H9 (cell line): ENCODE measurements around the gene CLIC1. TPM values are rescaled to one million over a fixed set of nuclear protein-coding genes. Genes with fewer than 3 reads are reported as not detected.

Experiments used
- DNase-seq: peaks from one replicate; pipeline ENCODE4 v3.0.0-alpha.2; 2017
- H2AFZ ChIP-seq: one replicate; pipeline ENCODE4 v1.6.1; 2013; ENCODE audit warnings: mild to moderate bottlenecking, low read length, control low read depth, moderate library complexity
- H2AK5ac ChIP-seq: 2 replicates; pipeline ENCODE4 v1.6.1; 2013; ENCODE audit warnings: low read length, control low read depth, mixed read lengths; ENCODE audit not compliant: insufficient read length
- H2BK120ac ChIP-seq: one replicate; pipeline ENCODE4 v1.6.1; 2013; ENCODE audit warnings: low read depth, mild to moderate bottlenecking, low read length, control low read depth, inconsistent platforms; ENCODE audit not compliant: poor library complexity, severe bottlenecking
- H2BK12ac ChIP-seq: 2 replicates; pipeline ENCODE4 v1.6.1; 2013; ENCODE audit warnings: low read length, control low read depth, mixed read lengths, low read depth; ENCODE audit not compliant: insufficient read length
- H2BK15ac ChIP-seq: 2 replicates; pipeline ENCODE4 v1.6.1; 2013; ENCODE audit warnings: low read depth, low read length, control low read depth
- H2BK20ac ChIP-seq: one replicate; pipeline ENCODE4 v1.6.1; 2013; ENCODE audit warnings: low read depth, mild to moderate bottlenecking, low read length, control low read depth, inconsistent platforms; ENCODE audit not compliant: poor library complexity, severe bottlenecking
- H2BK5ac ChIP-seq: 2 replicates; pipeline ENCODE4 v1.6.1; 2013; ENCODE audit warnings: low read length, control low read depth, mixed read lengths; ENCODE audit not compliant: insufficient read length
- H3K14ac ChIP-seq: 2 replicates; pipeline ENCODE4 v1.6.1; 2013; ENCODE audit warnings: low read length, control low read depth; ENCODE audit not compliant: insufficient read depth
- H3K18ac ChIP-seq: 2 replicates; pipeline ENCODE4 v1.6.1; 2013; ENCODE audit warnings: low read depth, mild to moderate bottlenecking, mixed read lengths, low read length, control low read depth; ENCODE audit not compliant: insufficient read length
- H3K23ac ChIP-seq: 2 replicates; pipeline ENCODE4 v1.6.1; 2013; ENCODE audit warnings: low read length, control low read depth, mixed read lengths, low read depth; ENCODE audit not compliant: insufficient read length
- H3K23me2 ChIP-seq: 2 replicates; pipeline ENCODE4 v1.6.1; 2013; ENCODE audit warnings: low read depth, mild to moderate bottlenecking, mixed read lengths, low read length, control low read depth; ENCODE audit not compliant: insufficient read length, poor library complexity, severe bottlenecking
- H3K27ac ChIP-seq: 2 replicates; pipeline ENCODE4 v1.5.1; 2013; ENCODE audit warnings: low read length, control low read depth, mixed read lengths, low read depth; ENCODE audit not compliant: insufficient read length
- H3K27me3 ChIP-seq: 2 replicates; pipeline ENCODE4 v1.6.1; 2013; ENCODE audit warnings: low read length, control low read depth, inconsistent platforms; ENCODE audit not compliant: insufficient read depth
- H3K4ac ChIP-seq: 2 replicates; pipeline ENCODE4 v1.6.1; 2013; ENCODE audit warnings: low read depth, mild to moderate bottlenecking, control low read depth, inconsistent platforms, low read length, moderate library complexity
- H3K4me1 ChIP-seq: 2 replicates; pipeline ENCODE4 v1.6.1; 2013; ENCODE audit warnings: low read length, control low read depth, inconsistent platforms; ENCODE audit not compliant: insufficient read depth
- H3K4me2 ChIP-seq: 2 replicates; pipeline ENCODE4 v1.6.1; 2013; ENCODE audit warnings: low read length, control low read depth, mixed read lengths; ENCODE audit not compliant: insufficient read length, insufficient read depth
- H3K56ac ChIP-seq: 2 replicates; pipeline ENCODE4 v1.6.1; 2013; ENCODE audit warnings: low read depth, mild to moderate bottlenecking, mixed read lengths, low read length, control low read depth; ENCODE audit not compliant: insufficient read length
- H3K79me1 ChIP-seq: 2 replicates; pipeline ENCODE4 v1.6.1; 2013; ENCODE audit warnings: low read depth, mild to moderate bottlenecking, moderate library complexity, low read length, control low read depth, inconsistent platforms; ENCODE audit not compliant: insufficient read depth, poor library complexity, severe bottlenecking
- H3K79me2 ChIP-seq: 2 replicates; pipeline ENCODE4 v1.6.1; 2013; ENCODE audit warnings: low read length, control low read depth, inconsistent platforms; ENCODE audit not compliant: insufficient read depth
- H3K9ac ChIP-seq: 2 replicates; pipeline ENCODE4 v1.6.1; 2013; ENCODE audit warnings: low read length, control low read depth, mixed read lengths; ENCODE audit not compliant: insufficient read length; ENCODE audit errors: extremely low read depth
- H3K9me3 ChIP-seq: one replicate; pipeline ENCODE4 v1.6.1; 2013; ENCODE audit warnings: low read depth, low read length, inconsistent platforms; ENCODE audit not compliant: control insufficient read depth
- H3T11ph ChIP-seq: one replicate; pipeline ENCODE4 v1.6.1; 2013; ENCODE audit warnings: mild to moderate bottlenecking, low read length, control low read depth, inconsistent platforms
- H4K20me1 ChIP-seq: one replicate; pipeline ENCODE4 v1.6.1; 2013; ENCODE audit not compliant: control insufficient read depth, insufficient read length, insufficient read depth
- H4K5ac ChIP-seq: 2 replicates; pipeline ENCODE4 v1.6.1; 2013; ENCODE audit warnings: low read depth, mild to moderate bottlenecking, mixed read lengths, low read length, control low read depth; ENCODE audit not compliant: insufficient read length
- H4K8ac ChIP-seq: replicated peaks from 2 replicates; pipeline ENCODE4 v1.6.1; 2013; ENCODE audit warnings: low read length, control low read depth, mixed read lengths, low read depth; ENCODE audit not compliant: insufficient read length
- H4K91ac ChIP-seq: 2 replicates; pipeline ENCODE4 v1.6.1; 2013; ENCODE audit warnings: low read depth, mild to moderate bottlenecking, moderate library complexity, mixed read lengths, low read length, control low read depth; ENCODE audit not compliant: insufficient read length
- H3K27ac Mint-ChIP-seq, 3 experiments: 2 replicates in 2 of 3; 3 replicates in 1 of 3; pipeline ENCODE4 v1.8.0; 2020 to 2021; ENCODE audit warnings: mixed read lengths in 3 of 3, mild to moderate bottlenecking in 1 of 3, moderate library complexity in 1 of 3
- H3K27me3 Mint-ChIP-seq: 2 replicates; pipeline ENCODE4 v1.8.0; 2021; ENCODE audit warnings: low read depth, mild to moderate bottlenecking, moderate library complexity, mixed read lengths
- H3K36me3 Mint-ChIP-seq, 3 experiments: 2 replicates in 2 of 3; 3 replicates in 1 of 3; pipeline ENCODE4 v1.8.0; 2020 to 2021; ENCODE audit warnings: low read depth in 3 of 3, mixed read lengths in 3 of 3; ENCODE audit not compliant: insufficient read depth in 1 of 3
- H3K4me1 Mint-ChIP-seq, 2 experiments: 2 replicates each; pipeline ENCODE4 v1.8.0; 2020; ENCODE audit warnings: mixed read lengths in 2 of 2
- H3K4me3 Mint-ChIP-seq, 2 experiments: 2 replicates in 1 of 2; 3 replicates in 1 of 2; pipeline ENCODE4 v1.8.0; 2020 to 2021; ENCODE audit warnings: mild to moderate bottlenecking in 2 of 2, mixed read lengths in 2 of 2, moderate library complexity in 1 of 2
- H3K9me3 Mint-ChIP-seq, 2 experiments: 2 replicates in 1 of 2; 3 replicates in 1 of 2; pipeline ENCODE4 v1.8.0; 2020; ENCODE audit warnings: mild to moderate bottlenecking in 2 of 2, mixed read lengths in 2 of 2, moderate library complexity in 1 of 2
- WGBS: extraction: QIAGEN DNeasy Blood & Tissue Kit; methylation state at CpG from one replicate; pipeline ENCODE4 v1.1.7; 2013; ENCODE audit warnings: missing lambda C conversion rate, low lambda C conversion rate, mixed read lengths; ENCODE audit not compliant: insufficient read length; ENCODE audit errors: extremely low coverage; 5-methylcytosine and 5-hydroxymethylcytosine counted together
- total RNA-seq: library from RNA; stranded (reverse); gene quantifications from 2 replicates; pipeline ENCODE4 v1.2.1, GENCODE V29; 2021
- TF ChIP-seq, protein P1 (sequence below): fragments of 200-600 bp; sonication (generic); conservative IDR thresholded peaks from 3 replicates; pipeline ENCODE4 v1.8.0; 2021; ENCODE audit warnings: antibody characterized with exemption, mild to moderate bottlenecking

Gene CLIC1
- total RNA-seq, 1 experiment from 2014 or later: 265 TPM

DNA sequence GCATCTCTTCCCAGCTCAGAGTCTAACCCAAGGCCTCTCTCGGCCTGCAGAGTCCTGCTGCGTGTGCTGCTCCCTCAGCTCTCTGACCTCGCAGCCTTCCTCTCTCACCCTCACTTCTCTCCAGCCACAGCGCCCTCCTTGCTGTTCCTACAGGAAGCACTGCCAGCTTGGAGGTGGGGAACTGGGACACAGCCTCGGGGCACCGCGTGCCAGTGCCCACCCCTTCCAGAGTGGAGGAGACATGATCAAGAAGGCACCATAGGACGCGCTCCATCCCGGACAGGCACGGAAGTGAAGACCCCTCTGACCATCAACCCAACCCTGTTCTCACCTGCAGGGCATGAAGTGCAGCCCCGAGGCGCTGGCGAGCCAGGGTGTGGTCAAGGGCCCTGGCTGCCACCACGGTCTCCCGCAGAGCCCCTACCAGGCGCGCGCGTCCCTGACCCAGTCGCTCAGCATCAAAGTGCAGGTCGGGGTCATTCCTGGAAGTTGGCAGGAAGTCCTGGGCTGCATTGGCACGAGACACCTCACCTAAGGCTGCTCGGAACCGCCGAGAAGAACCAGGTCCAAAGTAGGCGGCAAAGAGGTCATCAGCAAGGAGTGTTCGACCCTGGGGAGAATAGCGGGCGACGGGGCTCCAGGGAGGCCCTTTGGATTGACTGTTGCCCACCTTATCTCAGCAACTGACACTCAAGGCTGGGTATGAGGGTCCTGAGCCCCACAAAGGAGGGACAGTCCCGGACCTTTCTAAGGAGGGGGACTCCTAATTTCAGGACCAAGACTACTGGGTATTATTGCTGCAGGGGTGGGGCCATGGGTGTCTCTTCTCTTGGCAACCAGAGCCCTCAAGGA lies 39.5 kb upstream of the CLIC1 start:
- Histone ChIP-seq H3K27me3 (no peaks in the 10 kb centered on the region), H2AFZ (no peak overlapping the region), H3K56ac (no peak overlapping the region), H3K9ac (no peak overlapping the region), H3K14ac (no peak overlapping the region), H4K91ac (no peak overlapping the region), H3K4me2 (no peak overlapping the region), H2BK15ac (no peak overlapping the region), H3K23ac (no peak overlapping the region), H3K79me1 (no peaks in the 10 kb centered on the region), H2AK5ac (no peak overlapping the region), H3K23me2 (no peaks in the 10 kb centered on the region), H4K8ac (no peak overlapping the region), H3K4ac (no peak overlapping the region), H2BK120ac (no peak overlapping the region), H3T11ph (no peak overlapping the region), H4K5ac (no peak overlapping the region), H2BK20ac (no peak overlapping the region), H2BK5ac (no peak overlapping the region), H3K4me1 (no peaks in the 10 kb centered on the region), H3K79me2 (no peaks in the 10 kb centered on the region), H4K20me1 (no peaks in the 10 kb centered on the region), H3K18ac (no peak overlapping the region), H3K27ac (no peak overlapping the region), H2BK12ac (no peak overlapping the region), H3K9me3 (no peaks in the 10 kb centered on the region)
- Mint-ChIP-seq H3K4me1 (peaks cover 5 to 10% of the 10 kb centered on the region in 2 experiments; a peak in 3 of 4 replicates), H3K27me3 (no peaks in the 10 kb centered on the region), H3K27ac (peak overlapping the region in 2 of 3 experiments; percentile 61 to 73; a peak in 1 of 7 replicates), H3K9me3 (no peaks in the 10 kb centered on the region), H3K36me3 (peaks cover 18 to 33% (median 19%) of the 10 kb centered on the region in 3 experiments; a peak in 6 of 7 replicates), H3K4me3 (no peak overlapping the region)
- no peak for DNase-seq
- no CpG with 5 or more reads among the region's 32 CpGs for WGBS
- TF ChIP-seq, protein P1, sequence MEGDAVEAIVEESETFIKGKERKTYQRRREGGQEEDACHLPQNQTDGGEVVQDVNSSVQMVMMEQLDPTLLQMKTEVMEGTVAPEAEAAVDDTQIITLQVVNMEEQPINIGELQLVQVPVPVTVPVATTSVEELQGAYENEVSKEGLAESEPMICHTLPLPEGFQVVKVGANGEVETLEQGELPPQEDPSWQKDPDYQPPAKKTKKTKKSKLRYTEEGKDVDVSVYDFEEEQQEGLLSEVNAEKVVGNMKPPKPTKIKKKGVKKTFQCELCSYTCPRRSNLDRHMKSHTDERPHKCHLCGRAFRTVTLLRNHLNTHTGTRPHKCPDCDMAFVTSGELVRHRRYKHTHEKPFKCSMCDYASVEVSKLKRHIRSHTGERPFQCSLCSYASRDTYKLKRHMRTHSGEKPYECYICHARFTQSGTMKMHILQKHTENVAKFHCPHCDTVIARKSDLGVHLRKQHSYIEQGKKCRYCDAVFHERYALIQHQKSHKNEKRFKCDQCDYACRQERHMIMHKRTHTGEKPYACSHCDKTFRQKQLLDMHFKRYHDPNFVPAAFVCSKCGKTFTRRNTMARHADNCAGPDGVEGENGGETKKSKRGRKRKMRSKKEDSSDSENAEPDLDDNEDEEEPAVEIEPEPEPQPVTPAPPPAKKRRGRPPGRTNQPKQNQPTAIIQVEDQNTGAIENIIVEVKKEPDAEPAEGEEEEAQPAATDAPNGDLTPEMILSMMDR: no peak
